Fibroblast of mammary gland (primary cell): Measurements from ENCODE around the gene DAP3.

Experiments used
- DNase-seq: peaks from one replicate; pipeline ENCODE4 v3.0.0-alpha.2; 2010; ENCODE audit warnings: low read depth
- H3K4me3 ChIP-seq: 2 replicates; pipeline ENCODE4 v1.5.1; 2011; ENCODE audit warnings: low read depth, mild to moderate bottlenecking, low read length, moderate library complexity; ENCODE audit not compliant: control insufficient read depth
- CTCF ChIP-seq: conservative IDR thresholded peaks from 2 replicates; pipeline ENCODE4 v1.5.1; 2011; ENCODE audit warnings: low read depth, low read length, inconsistent platforms; ENCODE audit not compliant: control insufficient read depth, insufficient read depth

DAP3 gene

GRCh38 chr1:155776414-155776813 is 87.5 kb downstream of the DAP3 start:
- no peak overlapping the region for H3K4me3 ChIP-seq
- TF ChIP-seq CTCF, result no peak
- DNase-seq, result peak; percentile 12

GRCh38 chr1:155777582-155777981 is 88.7 kb downstream of the DAP3 start:
- TF ChIP-seq CTCF, result no peak
- no peak for DNase-seq
- H3K4me3 ChIP-seq, result no peak overlapping the region
